Parathyroid adenoma (tissue), 2 donors: ENCODE measurements around the gene MACROH2A1.

Experiments
- H2AFZ ChIP-seq: fragments of 300-600 bp; sonication (generic); one replicate; pipeline ENCODE4 v1.7.0; 2017; ENCODE audit warnings: antibody characterized with exemption, mild to moderate bottlenecking
- H3K27ac ChIP-seq: fragments of 300-600 bp; sonication (generic); one replicate; pipeline ENCODE4 v1.7.0; 2017
- H3K27me3 ChIP-seq: fragments of 300-600 bp; sonication (generic); one replicate; pipeline ENCODE4 v1.7.0; 2017; ENCODE audit warnings: low read length; ENCODE audit not compliant: control insufficient read depth, insufficient read depth
- H3K36me3 ChIP-seq: fragments of 300-600 bp; sonication (generic); one replicate; pipeline ENCODE4 v1.7.0; 2017; ENCODE audit warnings: low read length; ENCODE audit not compliant: control insufficient read depth, insufficient read depth
- H3K4me1 ChIP-seq: fragments of 300-600 bp; sonication (generic); one replicate; pipeline ENCODE4 v1.7.0; 2017; ENCODE audit warnings: control low read depth
- H3K4me2 ChIP-seq: fragments of 300-600 bp; sonication (generic); one replicate; pipeline ENCODE4 v1.7.0; 2017; ENCODE audit warnings: low read length
- H3K4me3 ChIP-seq: fragments of 300-600 bp; sonication (generic); one replicate; pipeline ENCODE4 v1.7.0; 2017; ENCODE audit warnings: low read depth, low read length
- H3K79me2 ChIP-seq: fragments of 300-600 bp; sonication (generic); one replicate; pipeline ENCODE4 v1.7.0; 2017; ENCODE audit warnings: control low read depth
- H3K9ac ChIP-seq: fragments of 300-600 bp; sonication (generic); one replicate; pipeline ENCODE4 v1.7.0; 2017; ENCODE audit warnings: mild to moderate bottlenecking
- H3K9me3 ChIP-seq: fragments of 300-600 bp; sonication (generic); one replicate; pipeline ENCODE4 v1.7.0; 2017; ENCODE audit warnings: low read length; ENCODE audit not compliant: control insufficient read depth
- TF ChIP-seq, protein P1 (sequence below): fragments of 300-600 bp; sonication (generic); IDR thresholded peaks from one replicate; pipeline ENCODE4 v1.7.0; 2017; ENCODE audit warnings: antibody characterized with exemption, mild to moderate bottlenecking
- donor health status: primary hyperparathyroidism.

Gene MACROH2A1

DNA sequence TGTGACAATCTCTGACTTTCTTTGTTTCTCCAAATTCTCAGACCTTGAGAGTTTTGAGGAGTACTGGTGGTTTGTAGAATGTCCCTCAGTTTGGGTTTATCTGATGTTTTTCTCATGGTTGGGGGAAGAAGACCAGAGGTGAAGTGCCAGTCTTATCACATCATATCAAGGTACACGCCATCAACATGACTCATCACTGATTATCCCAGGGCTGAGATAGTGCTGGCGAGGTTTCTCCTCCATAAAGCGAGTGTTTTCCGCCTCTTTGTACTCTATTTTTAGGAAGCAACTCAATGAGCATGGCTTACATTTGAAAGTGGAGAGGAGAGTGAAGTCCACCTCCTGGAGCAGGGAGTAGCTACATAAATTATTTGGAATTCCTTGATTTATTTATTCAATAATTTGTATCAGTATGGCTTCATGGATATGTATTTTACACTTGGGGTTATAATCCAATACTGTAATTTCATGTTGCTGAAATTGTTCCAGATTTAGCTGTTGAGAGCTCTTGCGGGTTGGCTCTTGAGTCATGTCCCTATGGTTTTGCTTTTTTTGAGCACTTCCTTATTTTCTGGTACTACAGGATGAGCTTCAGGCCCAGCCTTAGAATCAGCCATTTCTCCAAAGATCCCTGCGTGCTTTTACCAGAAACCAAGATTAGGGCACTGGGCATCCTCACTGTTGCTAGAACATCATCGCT, 24.3 kb upstream of the MACROH2A1 start:
- Histone ChIP-seq H2AFZ (no peak overlapping the region), H3K27ac (no peak overlapping the region), H3K9me3 (peaks cover 11% of the 10 kb centered on the region), H3K27me3 (no peaks in the 10 kb centered on the region), H3K36me3 (no peaks in the 10 kb centered on the region), H3K4me2 (no peak overlapping the region), H3K9ac (no peak overlapping the region), H3K4me1 (no peaks in the 10 kb centered on the region), H3K4me3 (no peak overlapping the region), H3K79me2 (no peaks in the 10 kb centered on the region)
- TF ChIP-seq, protein P1, sequence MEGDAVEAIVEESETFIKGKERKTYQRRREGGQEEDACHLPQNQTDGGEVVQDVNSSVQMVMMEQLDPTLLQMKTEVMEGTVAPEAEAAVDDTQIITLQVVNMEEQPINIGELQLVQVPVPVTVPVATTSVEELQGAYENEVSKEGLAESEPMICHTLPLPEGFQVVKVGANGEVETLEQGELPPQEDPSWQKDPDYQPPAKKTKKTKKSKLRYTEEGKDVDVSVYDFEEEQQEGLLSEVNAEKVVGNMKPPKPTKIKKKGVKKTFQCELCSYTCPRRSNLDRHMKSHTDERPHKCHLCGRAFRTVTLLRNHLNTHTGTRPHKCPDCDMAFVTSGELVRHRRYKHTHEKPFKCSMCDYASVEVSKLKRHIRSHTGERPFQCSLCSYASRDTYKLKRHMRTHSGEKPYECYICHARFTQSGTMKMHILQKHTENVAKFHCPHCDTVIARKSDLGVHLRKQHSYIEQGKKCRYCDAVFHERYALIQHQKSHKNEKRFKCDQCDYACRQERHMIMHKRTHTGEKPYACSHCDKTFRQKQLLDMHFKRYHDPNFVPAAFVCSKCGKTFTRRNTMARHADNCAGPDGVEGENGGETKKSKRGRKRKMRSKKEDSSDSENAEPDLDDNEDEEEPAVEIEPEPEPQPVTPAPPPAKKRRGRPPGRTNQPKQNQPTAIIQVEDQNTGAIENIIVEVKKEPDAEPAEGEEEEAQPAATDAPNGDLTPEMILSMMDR: no peak

DNA sequence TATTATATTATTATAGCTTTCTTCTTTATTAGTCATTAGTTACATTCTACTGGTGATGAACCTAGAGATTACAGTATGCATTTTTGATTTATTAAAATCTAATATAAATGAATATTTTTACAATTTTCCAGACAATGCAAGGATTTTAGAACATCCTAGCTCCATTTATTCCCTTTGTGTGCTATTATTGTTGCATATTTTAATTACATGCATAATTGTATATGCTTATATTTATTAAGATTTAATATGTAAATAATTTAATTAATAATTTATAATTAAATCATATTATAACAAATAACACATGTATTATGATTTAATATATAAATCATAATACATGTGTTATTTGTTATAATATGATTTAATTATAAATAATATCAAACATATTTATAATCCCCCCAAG, 23.4 kb upstream of the MACROH2A1 start:
- peaks cover 11% of the 10 kb centered on the region for H3K9me3 ChIP-seq
- no peaks in the 10 kb centered on the region for H3K36me3 ChIP-seq
- no peak overlapping the region for H3K4me2 ChIP-seq
- no peak overlapping the region for H3K27ac ChIP-seq
- H3K4me3 ChIP-seq: no peak overlapping the region
- no peaks in the 10 kb centered on the region for H3K27me3 ChIP-seq
- H3K79me2 ChIP-seq: no peaks in the 10 kb centered on the region
- TF ChIP-seq, protein P1: no peak
- H3K9ac ChIP-seq: no peak overlapping the region
- H3K4me1 ChIP-seq: no peaks in the 10 kb centered on the region
- H2AFZ ChIP-seq: no peak overlapping the region

DNA sequence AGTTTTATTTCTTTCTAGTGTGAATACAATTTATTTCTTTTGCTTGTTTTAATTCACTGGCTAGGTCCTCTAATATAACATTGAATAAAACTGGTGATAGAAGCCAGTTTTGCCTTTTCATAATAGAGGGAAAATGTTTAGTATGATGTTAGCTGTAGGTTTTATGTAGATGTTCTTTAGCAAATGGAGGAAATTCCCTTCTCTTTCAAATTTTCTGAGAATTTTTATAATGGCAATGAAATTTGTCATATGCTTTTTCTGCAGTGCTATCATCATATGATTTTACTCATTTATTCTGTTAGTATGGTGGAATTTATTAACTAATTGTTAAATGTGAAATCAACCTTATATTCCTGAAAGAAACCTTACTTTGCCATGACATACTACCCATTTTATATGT, 18.1 kb upstream of the MACROH2A1 start:
- H3K4me1 ChIP-seq: no peaks in the 10 kb centered on the region
- H3K9ac ChIP-seq: no peak overlapping the region
- H3K36me3 ChIP-seq: no peaks in the 10 kb centered on the region
- no peak overlapping the region for H3K4me3 ChIP-seq
- TF ChIP-seq, protein P1: no peak
- H3K27ac ChIP-seq: no peak overlapping the region
- H3K27me3 ChIP-seq: no peaks in the 10 kb centered on the region
- no peak overlapping the region for H3K4me2 ChIP-seq
- H2AFZ ChIP-seq: no peak overlapping the region
- H3K79me2 ChIP-seq: no peaks in the 10 kb centered on the region
- peaks cover 11% of the 10 kb centered on the region for H3K9me3 ChIP-seq

DNA sequence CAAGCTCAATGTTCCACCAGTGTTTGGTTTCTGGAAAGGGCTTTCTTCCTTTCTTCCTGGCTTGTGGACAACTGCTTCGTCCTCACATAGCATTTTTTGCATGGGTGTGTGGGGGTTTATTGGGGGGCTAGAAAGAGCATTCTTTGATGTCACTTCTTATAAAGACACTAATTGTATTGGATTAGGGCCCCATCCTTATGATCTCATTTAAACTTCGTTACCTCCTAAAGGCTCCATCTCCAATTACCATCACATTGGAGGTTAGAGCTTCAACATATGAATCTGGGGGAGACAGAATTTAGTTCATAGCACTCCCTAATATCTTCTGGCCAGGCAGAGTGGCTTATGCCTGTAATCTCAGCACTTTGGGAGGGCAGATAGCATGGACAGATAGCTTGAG, 6.1 kb upstream of the MACROH2A1 start:
- H3K79me2 ChIP-seq: no peaks in the 10 kb centered on the region
- no peak overlapping the region for H2AFZ ChIP-seq
- TF ChIP-seq, protein P1: no peak
- H3K4me2 ChIP-seq: no peak overlapping the region
- no peaks in the 10 kb centered on the region for H3K36me3 ChIP-seq
- H3K27ac ChIP-seq: no peak overlapping the region
- no peaks in the 10 kb centered on the region for H3K9me3 ChIP-seq
- H3K4me3 ChIP-seq: no peak overlapping the region
- H3K9ac ChIP-seq: no peak overlapping the region
- H3K27me3 ChIP-seq: no peaks in the 10 kb centered on the region
- no peaks in the 10 kb centered on the region for H3K4me1 ChIP-seq

DNA sequence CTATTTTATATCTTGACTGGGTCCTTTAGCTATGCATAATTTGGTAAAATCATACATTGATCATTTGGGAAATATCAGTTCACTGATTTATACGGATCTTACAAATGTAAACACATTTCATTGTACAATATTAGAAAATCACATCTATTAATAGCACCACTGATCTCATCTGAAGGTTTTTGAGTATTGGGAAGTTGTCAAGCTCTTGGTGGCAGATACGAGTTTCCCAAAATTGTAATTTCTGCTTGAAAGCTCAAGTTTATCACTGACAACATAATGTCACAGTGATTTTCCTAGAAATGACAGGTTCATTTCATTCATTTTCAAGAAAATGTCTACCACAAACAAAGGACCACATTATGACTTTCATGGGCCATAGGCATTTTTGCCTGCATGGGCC, 3.0 kb upstream of the MACROH2A1 start:
- H3K9ac ChIP-seq: no peak overlapping the region
- no peaks in the 10 kb centered on the region for H3K36me3 ChIP-seq

More for the DNA sequence above, 3.0 kb upstream of the MACROH2A1 start:
- Histone ChIP-seq H3K79me2 (peaks cover 15% of the 10 kb centered on the region), H3K9me3 (no peaks in the 10 kb centered on the region), H2AFZ (no peak overlapping the region), H3K4me2 (no peak overlapping the region), H3K27ac (no peak overlapping the region), H3K4me1 (peaks cover 6% of the 10 kb centered on the region), H3K4me3 (no peak overlapping the region), H3K27me3 (no peaks in the 10 kb centered on the region)
- TF ChIP-seq, protein P1: no peak
